Activated T-helper 1 cell treated with Interleukin-2 at 50 U/mL for 16 hours (primary cell): ENCODE measurements around the gene NFKBIZ.

Source experiments
- DNase-seq: peaks from one replicate; pipeline ENCODE4 v3.0.0-alpha.2; 2020; ENCODE audit warnings: low read depth

The NFKBIZ gene

GRCh38 chr3:101825904-101826445 is 23.3 kb upstream of the NFKBIZ start:
- no peak for DNase-seq

GRCh38 chr3:101827211-101828174 is 21.8 kb upstream of the NFKBIZ start:
- DNase-seq: peak; percentile 54

GRCh38 chr3:101828276-101828675 is 21.0 kb upstream of the NFKBIZ start:
- DNase-seq: no peak

GRCh38 chr3:101828691-101829436 is 20.4 kb upstream of the NFKBIZ start:
- DNase-seq: peak; percentile 23

GRCh38 chr3:101829437-101829830 is 19.9 kb upstream of the NFKBIZ start:
- DNase-seq: no peak

- no peak for DNase-seq
These were observed 19.4 kb upstream of the NFKBIZ start for GRCh38 chr3:101829874-101830273.

- DNase-seq: no peak
These were observed 15.8 kb upstream of the NFKBIZ start for GRCh38 chr3:101833446-101833974.

GRCh38 chr3:101835676-101836075 is 13.6 kb upstream of the NFKBIZ start:
- DNase-seq: no peak

- no peak for DNase-seq
These were observed 13.2 kb upstream of the NFKBIZ start for GRCh38 chr3:101836160-101836559.

GRCh38 chr3:101836652-101837598 is 12.4 kb upstream of the NFKBIZ start:
- DNase-seq: no peak

- no peak for DNase-seq
These were observed 10.6 kb upstream of the NFKBIZ start for GRCh38 chr3:101838691-101839090.

GRCh38 chr3:101840066-101840465 is 9.2 kb upstream of the NFKBIZ start:
- no peak for DNase-seq

GRCh38 chr3:101842245-101842934 is 6.9 kb upstream of the NFKBIZ start:
- DNase-seq: no peak

- no peak for DNase-seq
These were observed 6.4 kb upstream of the NFKBIZ start for GRCh38 chr3:101842935-101843330.

- DNase-seq: no peak
These were observed 3.9 kb upstream of the NFKBIZ start for GRCh38 chr3:101845425-101845824.

GRCh38 chr3:101846709-101847108 is 2.6 kb upstream of the NFKBIZ start:
- DNase-seq: no peak

- no peak for DNase-seq
These were observed 2.0 kb upstream of the NFKBIZ start for GRCh38 chr3:101847328-101847727.

- no peak for DNase-seq
These were observed 988 bp upstream of the NFKBIZ start for GRCh38 chr3:101848326-101848725.

GRCh38 chr3:101849714-101850245 is 466 bp downstream of the NFKBIZ start:
- DNase-seq: peak; percentile 51

GRCh38 chr3:101850246-101851051 is 1.1 kb downstream of the NFKBIZ start:
- DNase-seq: peak; percentile 25
